ENCODE measurements around the gene TMEM132D.

The TMEM132D gene

DNA sequence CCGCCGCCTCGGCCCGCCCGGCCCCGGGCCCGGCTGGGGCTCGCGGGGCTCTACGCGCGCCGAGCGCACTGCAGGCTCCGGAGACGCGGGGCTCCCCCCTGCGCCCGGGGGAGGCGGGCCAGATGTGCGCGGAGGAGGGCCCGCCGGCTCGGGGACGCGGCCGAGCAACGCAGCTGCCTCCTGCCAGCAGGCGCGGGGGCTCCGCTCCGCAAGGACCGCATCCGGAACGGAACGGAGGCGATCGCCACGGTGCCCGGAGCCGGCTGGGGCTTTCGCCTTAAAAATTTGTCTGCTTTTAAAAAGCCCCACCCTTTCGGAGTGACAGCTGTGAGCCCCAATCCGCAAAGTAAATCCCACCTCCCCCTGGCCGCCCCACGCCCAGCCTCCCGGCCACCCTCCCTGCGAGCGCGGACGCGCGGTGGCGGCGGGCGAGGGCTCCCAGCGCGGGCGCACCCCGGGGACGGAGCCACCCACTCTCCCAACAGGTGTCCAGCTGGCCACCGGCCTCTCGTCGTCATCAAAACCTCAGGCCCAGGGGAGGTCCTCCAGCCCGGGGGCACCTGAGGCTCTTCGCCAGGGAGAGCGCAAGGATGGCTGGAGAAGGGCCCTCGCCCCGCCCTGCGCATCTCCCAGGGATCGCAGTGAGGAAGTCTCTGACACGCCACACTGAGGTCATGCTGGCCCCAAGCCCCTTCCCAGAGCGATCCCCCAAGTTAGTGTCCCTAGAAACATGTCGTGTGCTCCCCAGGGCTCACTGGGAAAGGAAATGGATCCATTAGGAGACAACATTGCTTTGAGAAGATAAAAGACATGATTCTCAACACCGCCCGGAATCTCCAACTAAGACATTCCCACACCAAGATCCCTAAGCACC is at the start of gene TMEM132D:
Gene TMEM132D (minus strand): TSS at position 70 of the 874 bp plus-strand sequence.
- DNase-seq, result no peak
- TF ChIP-seq GATA1 (IDR thresholded peaks at IDR 0.05; ENCODE audit: low read depth, low read length) (no peak), POLR2A (IDR thresholded peaks at IDR 0.05; ENCODE audit: low read length) (no peak)

DNA sequence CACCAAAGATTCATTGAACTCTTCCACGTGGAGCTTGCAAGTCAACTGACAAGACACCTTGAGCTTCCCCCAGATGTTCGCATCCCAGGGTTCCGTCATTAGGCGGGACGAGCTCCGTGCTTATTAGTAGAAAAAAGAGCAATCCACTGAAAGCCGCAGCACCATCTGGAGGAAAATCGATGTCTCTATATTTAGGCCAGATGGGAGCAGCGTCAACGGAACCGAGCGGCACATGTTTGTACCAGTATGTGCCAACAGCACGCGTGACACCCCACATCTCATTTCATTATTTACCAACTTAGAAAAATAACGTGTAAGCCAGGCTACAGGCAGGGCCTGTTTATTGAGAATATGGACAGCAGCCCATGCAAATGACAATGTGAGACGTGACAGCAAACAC is 45.8 kb upstream of the TMEM132D start:
- TF ChIP-seq POLR2A (IDR thresholded peaks at IDR 0.05; ENCODE audit: low read length) (no peak), GATA1 (IDR thresholded peaks at IDR 0.05; ENCODE audit: low read depth, low read length) (no peak)

DNA sequence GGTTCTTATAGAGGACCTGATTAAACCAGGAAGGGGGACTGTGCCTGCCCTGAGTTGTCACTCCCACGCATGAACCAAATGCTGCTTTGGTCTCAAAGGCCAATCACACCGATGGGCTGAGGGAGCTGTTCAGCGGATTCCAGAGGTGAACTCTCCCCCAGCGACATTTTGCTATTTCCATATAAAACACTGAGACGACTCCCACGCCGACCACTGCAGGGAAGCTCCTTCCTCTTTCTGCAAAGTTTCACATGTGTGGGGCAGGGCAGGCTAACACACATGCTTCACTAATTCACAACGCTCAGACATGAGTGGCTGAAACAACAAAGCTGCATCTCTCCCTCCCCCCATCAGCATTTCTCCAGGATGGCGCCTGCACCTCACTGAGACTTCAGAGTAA is 37.8 kb upstream of the TMEM132D start:
- TF ChIP-seq GATA1 (IDR thresholded peaks at IDR 0.05; ENCODE audit: low read depth, low read length) (no peak), POLR2A (IDR thresholded peaks at IDR 0.05; ENCODE audit: low read length) (no peak)
- DNase-seq, result no peak

More for the DNA sequence above, 45.8 kb upstream of the TMEM132D start:
- no peak for DNase-seq

- TF ChIP-seq GATA1 (IDR thresholded peaks at IDR 0.05; ENCODE audit: low read depth, low read length) (no peak), POLR2A (IDR thresholded peaks at IDR 0.05; ENCODE audit: low read length) (no peak)
These were observed 34.3 kb upstream of the TMEM132D start for GRCh38 chr12:129938089-129938488.

DNA sequence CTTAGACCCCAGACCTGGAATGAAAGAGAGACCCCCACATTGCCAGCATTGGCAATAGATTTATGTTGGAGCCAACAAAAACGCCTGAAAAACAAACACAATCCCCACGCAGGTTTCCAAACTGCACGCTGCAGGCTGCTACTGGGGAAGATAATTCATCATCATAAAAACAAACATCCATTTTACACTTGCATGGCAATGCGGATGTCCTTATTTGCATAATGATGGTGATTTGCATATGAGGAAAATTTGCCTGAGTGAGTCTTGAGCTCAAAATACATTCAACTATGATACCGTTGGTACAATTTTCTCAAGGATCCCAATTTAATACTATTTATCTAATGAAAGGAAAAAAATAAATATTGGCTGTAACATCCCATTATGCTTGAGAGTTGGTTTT is 33.6 kb upstream of the TMEM132D start:
- no peak for DNase-seq
- TF ChIP-seq GATA1 (IDR thresholded peaks at IDR 0.05; ENCODE audit: low read depth, low read length) (no peak), POLR2A (IDR thresholded peaks at IDR 0.05; ENCODE audit: low read length) (no peak)

More at GRCh38 chr12:129938089-129938488, 34.3 kb upstream of the TMEM132D start:
- DNase-seq, result no peak

DNA sequence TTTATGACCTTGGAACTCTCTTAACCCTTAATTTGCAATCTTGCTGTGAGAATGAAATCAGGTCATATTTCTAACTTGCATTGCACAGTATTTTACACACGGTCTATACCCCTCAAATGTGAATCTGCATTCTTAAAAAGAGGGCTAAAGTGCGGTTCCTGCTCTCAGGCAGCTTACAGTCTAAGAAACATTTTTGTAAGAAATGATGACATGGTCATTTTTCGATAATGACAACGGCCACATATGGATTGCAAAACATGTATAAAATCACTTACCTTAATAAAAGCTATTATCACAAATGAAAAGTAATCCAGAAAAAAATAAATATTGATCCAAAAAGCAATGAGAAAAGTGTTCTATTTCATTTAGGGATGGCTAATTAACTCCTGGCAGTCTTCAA is 24.8 kb upstream of the TMEM132D start:
- TF ChIP-seq POLR2A (IDR thresholded peaks at IDR 0.05; ENCODE audit: low read length) (no peak), GATA1 (IDR thresholded peaks at IDR 0.05; ENCODE audit: low read depth, low read length) (no peak)
- no peak for DNase-seq

- no peak for DNase-seq
- TF ChIP-seq POLR2A (IDR thresholded peaks at IDR 0.05; ENCODE audit: low read length), result no peak
- no peak for TF ChIP-seq GATA1 (IDR thresholded peaks at IDR 0.05; ENCODE audit: low read depth, low read length)
These were observed 23.6 kb upstream of the TMEM132D start for GRCh38 chr12:129927316-129927900.

DNA sequence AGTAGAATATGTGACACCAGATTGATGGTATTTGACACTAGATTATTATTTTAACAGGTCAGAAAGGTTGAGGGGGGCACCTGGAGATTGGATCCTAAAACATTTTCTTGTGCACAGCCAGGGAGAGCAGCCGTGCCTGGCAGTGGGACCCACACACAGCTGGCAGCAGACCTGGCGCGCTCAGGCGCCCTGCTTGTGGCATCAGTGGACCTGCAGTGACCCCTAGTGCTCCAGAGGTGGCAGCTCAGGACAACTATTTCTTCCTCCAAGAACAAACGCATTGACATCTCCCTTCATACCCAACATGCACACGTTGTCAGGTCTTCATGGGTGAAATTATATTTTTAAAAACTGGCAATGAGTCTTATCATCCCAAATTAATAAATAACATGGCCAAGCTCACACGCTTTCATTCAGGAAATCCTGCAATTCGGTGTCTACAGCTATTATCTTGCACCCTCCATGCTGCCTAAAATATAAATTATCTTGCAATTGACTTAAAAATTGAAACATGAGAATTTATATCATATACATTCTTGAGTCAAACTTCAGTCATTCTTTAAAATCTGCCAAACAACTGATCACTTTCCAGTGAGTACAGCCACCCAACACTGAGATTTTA is 7.7 kb upstream of the TMEM132D start:
- DNase-seq, result peak; percentile 37 to 52
- TF ChIP-seq POLR2A (IDR thresholded peaks at IDR 0.05; ENCODE audit: low read length), result no peak
- TF ChIP-seq GATA1 (IDR thresholded peaks at IDR 0.05; ENCODE audit: low read depth, low read length), result no peak

- no peak for DNase-seq
- TF ChIP-seq POLR2A (IDR thresholded peaks at IDR 0.05; ENCODE audit: low read length) (no peak), GATA1 (IDR thresholded peaks at IDR 0.05; ENCODE audit: low read depth, low read length) (no peak)
These were observed 5.5 kb upstream of the TMEM132D start for GRCh38 chr12:129909051-129910020.

- no peak for DNase-seq
- TF ChIP-seq POLR2A (IDR thresholded peaks at IDR 0.05; ENCODE audit: low read length) (no peak), GATA1 (IDR thresholded peaks at IDR 0.05; ENCODE audit: low read depth, low read length) (no peak)
These were observed 506 bp downstream of the TMEM132D start for GRCh38 chr12:129903092-129903945.

DNA sequence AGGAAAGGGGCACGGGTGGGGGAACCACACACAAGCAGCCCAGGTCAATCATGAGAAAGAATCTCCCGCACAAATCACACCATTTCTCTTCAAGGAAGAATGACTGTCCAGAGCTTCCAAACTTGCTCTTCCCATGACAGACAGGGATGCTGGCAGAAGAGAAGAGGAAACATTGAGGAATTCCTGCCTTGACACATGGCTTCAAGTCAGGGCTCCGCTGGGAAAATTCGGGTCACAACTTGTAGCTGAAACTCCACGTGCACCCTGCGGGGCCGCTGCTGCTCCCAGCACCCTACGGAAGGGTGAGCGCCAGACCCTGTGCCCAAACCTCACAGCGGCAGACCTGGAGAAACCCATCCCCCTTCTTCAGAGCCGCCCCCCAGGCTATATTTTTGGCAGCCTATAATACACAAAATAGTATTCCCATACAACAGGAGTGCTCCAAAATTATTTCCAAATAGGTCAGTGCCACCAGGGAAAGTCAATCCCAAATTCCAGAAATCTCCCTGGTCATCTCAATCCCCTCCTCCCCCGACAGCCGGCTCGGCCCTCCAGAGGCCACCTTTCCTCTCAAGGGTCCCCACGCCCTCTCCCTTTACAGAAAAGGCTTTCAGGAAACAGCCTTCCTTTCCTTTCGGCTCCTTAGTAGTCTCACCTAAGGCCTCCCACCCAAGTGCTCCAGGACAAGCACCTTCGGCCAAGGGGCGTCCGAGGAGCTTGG is 1.3 kb downstream of the TMEM132D start:
- no peak for TF ChIP-seq POLR2A (IDR thresholded peaks at IDR 0.05; ENCODE audit: low read length)
- no peak for TF ChIP-seq GATA1 (IDR thresholded peaks at IDR 0.05; ENCODE audit: low read depth, low read length)
- no peak for DNase-seq

GRCh38 chr12:129901254-129901653 is 2.6 kb downstream of the TMEM132D start:
- no peak for DNase-seq
- TF ChIP-seq GATA1 (IDR thresholded peaks at IDR 0.05; ENCODE audit: low read depth, low read length) (no peak), POLR2A (IDR thresholded peaks at IDR 0.05; ENCODE audit: low read length) (no peak)

All from erythroblast (primary cell).